TTC549 (cell line): ENCODE results near the gene FPR1.
"Not testable (repeated sequence)": the region's sequence is repeated elsewhere in the genome, so short reads cannot be mapped to it uniquely, and the experiment has no call there.

ENCODE experiments used
- FAIRE-seq: peaks from 2 replicates; lab custom pipeline; 2012; peaks lifted over from hg19 to GRCh38; lab: Jason Lieb, UNC

Gene FPR1

DNA sequence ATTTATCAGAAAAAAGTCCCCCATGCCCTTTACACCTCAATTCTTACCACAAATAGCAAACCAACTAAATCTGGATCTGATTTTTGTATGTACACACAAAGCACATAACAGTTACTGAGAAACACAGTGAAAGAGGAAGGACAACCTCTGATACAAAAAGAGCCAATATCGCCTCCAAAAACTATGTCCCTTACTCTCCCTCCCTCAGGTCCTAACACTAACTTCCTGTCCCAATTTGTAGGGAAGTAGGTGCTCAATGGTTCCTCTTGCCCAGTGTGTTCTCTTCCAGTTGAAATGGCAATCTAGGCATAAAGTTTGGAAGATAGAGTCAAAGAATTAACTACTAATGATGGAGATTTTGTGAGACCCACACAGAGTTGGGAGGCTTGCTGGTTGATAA is 27.5 kb upstream of the FPR1 start:
- FAIRE-seq, result no peak

DNA sequence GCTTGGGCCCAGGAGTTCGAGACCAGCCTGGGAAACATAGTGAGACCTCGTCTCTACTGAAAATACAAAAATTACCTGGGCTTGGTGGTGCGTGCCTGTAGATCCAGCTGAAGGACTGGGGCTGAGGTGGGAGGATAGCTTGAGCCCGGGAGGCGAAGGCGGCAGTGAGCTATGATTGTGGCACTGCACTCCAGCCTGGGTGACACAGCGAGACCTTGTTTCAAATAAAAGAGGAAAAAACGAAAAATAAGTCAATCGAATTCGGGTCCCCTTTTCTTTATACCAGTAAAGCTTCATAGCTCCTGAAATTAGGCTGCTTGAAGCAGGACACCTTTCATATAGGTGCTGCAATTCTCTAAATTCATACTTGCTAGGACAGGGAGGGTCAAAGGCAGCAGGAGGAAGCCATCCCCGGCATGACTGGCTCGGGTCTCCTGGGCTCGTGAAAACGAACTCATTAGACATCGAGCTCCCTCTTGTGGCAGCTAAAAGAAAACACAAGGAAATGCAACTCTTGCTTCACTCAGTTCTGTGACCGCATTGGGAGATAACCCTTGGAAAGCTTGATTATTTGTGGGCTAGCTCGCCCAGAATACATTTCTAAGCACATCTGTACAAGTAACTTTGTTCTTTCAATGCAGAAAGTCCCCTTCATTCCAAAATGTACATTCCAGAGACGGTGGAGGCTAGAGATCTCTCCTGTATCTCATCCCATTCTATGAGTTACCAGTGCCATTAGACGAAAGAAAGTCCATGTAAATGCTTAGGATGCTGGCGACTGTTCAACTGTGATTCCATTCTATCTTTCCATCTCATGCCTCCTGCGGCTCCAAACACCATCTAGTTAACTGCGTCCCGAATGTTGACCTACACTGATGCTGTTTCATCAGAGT is 26.1 kb upstream of the FPR1 start:
- FAIRE-seq, result peak; percentile 85

DNA sequence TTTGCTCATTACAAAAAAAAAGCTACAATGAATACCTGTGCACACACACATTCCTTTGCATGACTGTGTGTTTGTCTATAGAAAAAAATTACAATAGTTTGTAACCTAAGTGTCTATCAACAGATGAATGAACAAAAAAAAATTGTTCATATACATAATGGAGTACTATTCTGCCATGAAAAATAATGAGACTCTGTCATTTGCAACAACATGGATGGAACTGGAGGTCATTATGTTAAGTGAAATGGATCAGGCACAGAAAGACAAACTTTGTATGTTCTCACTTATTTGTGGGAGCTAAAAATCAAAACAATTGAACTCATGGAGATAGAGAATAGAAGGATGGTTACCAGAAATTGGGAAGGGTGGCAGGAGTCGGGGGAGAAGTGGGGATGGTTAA is 24.9 kb upstream of the FPR1 start:
- FAIRE-seq, result not testable (repeated sequence)

DNA sequence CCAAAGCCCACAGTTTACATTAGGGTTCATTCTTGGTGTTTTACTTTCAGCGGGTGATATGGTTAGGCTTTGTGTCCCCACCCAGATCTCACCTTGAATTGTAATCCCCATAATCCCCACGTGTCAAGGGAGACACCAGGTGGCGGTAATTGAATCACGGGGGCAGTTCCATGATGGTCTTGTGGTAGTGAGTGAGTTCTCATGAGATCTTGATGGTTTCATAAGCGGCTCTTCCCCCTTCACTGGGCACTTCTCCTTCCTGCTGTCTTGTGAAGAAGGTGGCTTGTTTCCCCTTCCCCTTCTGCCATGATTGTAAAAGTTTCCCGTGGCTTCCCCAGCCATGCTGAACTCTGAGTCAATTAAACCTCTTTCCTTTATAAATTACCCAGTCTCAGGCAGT is 21.3 kb upstream of the FPR1 start:
- FAIRE-seq, result no peak

DNA sequence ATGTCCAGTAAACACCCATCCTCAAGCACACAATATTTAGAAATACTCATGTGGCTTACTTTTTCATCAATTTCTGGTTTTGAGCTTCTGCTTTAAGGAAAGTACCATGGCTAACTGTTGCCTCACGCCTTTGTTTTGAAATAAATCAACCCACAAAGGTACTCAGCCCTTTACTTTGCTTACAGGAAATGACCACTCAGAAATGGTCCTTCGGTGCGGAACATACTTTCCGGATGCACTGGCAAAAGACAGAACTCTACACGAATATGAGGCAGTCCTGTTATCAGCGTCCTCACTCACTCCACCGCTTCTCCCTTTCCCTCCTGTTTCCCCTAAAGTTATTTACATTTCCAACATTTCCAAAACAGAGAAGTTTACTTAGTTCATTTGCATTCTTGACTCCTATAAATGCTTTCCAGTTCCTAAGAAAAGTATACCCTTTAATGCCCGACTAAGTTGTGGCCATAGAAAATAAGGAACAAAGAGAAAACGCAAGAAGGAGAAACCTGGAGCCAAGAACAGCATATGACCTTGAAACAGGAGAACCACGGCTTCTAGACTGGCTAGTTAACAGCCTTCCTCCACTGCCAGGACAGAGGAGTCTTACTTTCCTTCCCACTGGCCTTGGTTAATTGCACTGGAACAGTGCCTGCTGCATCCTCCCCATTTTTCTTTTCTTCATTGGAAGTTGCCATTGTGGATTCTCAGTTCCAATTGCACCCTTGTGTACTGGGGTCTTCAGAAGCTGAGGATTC is 19.9 kb upstream of the FPR1 start:
- no peak for FAIRE-seq

DNA sequence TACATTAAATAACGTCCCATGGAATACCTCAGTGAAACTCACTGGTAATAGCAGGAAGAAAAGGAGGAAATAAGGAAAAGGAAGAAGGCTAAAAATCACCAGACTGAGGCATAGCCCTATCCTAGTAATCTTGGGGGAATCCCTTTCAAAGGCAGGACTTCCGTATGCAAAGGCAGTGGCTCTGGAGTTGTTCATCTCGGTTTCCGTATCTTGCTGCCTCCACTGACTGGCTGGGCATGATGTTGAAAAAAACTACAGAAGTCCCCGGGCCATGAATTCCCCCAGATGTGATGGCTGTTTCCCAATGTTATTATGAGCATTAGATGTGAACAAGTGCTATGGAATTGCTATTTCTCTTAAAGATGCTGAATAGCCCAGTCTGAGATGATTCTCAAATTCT is 14.8 kb upstream of the FPR1 start:
- FAIRE-seq, result no peak

DNA sequence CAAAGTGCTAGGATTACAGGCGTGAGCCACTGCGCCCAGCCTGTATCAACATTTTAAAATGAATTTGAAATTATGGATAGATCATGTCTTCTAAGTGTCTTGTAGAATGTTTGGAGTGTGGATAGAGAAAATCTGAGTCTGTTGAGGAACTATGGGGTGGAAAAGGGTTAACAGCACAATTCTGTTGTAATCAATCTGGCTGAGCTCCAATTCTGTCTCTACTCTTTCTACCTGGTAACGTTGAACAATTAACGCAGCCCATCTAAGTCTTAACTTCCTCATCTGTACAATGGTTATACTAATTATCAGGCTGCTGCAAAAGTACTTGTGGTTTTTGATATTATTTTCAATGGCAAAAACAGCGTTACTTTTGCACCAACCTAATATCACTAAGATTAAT is 13.4 kb upstream of the FPR1 start:
- FAIRE-seq, result no peak

DNA sequence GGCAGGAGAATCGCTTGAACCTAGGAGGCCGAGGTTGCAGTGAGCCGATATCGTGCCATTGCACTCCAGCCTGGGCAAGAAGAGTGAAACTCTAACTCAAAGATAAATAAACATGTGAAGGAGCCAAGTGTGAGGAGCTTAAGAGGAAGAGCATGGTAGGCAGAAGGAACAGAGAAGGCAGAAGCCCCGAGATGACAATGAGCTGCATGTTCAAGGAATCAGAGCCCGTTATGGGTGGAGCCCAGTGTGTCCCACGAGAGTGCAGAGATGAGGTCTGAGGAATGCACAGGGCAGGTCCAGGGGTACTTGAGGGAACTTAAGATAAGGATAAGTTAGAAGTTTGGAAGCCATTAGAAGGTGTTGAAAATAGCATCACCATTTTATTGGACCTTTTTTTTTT is 10.0 kb upstream of the FPR1 start:
- FAIRE-seq, result no peak

DNA sequence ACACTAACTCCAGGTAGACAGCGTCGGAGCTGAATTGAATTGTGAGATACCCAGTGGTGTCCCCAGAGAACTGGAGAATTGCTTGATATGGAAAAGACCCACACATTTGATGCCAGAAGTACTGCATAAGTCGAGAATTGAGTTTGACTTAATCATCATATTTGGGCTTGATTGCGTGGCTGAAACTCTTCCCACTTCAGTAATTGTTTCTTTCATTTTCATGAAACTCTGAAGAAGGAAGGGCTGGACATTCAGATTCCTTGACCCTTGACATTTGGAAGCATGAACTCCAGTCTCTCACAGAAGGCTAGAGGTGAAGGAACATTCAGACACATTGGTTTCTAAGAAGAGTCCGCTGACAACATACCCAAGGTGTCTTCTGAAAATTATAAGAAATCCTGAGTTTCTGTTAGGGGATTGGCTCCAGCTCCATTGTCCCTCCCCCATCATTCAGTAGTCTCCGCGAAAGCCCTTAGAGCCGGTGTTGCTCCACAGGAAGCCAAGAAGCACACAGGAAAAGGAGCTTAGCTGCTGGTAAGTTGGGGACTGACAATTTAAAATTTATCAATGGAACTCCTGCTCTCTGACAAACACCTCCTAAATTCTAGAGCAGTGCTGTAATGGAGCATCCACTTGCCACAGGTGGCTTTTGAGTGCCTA is 9.1 kb upstream of the FPR1 start, which contains the start of gene FPR2:
Gene FPR2, plus strand, starts transcription at position 484 of the 660 bp plus-strand sequence. CDS start 7,479 bp downstream, outside the sequence.
- no peak for FAIRE-seq

DNA sequence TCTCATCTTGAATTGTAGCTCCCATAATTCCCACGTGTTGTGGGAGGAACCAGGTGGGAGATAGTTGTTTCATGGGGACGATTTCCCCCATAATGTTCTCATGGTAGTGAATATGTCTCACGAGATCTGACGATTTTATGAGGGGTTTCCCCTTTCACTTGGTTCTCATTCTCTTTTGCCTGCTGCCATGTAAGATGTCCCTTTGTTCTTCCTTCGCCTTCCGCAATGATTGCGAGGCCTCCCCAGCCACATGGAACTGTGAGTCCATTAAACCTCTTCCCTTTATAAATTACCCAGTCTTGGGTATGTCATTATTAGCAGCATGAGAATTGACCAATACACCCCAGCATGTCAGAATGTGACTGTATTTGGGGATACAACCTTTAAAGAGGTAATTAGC is 3.9 kb upstream of the FPR1 start:
- no peak for FAIRE-seq

DNA sequence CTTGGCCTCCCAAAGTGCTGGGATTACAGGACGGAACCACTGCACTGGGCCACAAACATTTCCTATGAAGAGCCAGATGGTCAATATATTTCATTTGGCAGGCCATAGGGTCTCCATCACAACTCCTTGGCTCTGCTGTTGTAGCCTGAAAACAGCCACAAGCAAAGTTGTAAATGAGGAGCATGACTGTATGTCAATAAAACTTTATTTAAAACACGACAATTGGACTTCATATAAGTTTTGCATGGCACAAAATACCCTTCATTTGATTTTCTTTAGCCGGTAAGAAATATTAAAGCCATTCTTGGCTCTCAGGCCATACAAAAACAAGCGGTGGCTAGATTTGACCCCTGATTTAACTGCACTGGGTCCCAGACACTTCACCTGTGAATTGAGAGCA is 3.1 kb upstream of the FPR1 start:
- no peak for FAIRE-seq

DNA sequence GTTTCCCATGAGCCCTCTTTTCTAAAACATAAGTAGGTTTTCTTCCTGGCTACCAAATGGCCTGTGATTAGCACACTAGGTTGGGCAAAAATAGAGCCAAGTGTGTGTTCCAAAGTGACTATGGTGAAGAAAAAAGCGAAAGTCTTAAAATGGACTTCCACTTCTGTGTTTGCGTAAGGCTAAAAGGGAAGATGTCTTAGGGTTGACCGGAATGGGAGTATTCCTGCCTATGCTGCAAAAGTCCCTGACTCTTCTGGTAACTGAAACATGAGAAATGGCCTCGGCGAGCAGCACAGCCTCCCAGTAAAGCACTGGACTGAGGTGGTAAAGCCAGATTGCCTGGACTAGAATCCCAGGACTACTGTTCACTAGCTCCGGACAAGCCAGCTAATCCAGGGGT is 2.4 kb upstream of the FPR1 start:
- no peak for FAIRE-seq

DNA sequence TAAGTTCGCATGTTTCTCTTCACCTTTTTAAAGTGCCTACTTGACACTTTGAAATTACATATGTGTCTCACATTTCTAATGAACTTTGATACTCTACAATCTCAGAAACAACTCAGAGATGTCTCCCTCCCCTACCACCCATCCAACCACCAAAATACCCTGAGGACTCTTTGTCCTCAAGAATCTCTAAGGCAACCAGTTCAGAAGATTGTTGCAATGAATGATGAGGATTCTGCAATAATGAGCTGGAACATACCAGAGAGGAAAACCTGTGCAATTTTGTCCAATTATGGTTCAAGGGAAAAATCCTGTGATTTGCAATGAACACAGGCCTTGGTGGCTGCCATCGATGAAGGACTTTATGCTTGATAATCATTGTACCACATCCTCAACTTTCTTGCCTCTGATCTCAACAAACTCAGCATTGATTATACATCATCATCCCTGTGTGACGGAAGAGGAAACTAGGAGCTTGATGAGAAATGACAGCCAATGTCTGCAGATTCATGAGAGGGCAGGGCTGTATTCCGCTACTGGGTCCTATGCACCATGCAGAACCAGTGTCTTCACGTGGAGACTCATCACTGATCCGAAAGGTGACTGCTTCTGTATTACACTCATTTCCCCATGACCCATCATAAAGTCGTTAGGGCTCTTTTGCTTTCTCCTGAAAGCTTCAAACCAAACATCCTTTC is 1.1 kb downstream of the FPR1 start:
- FAIRE-seq, result no peak

DNA sequence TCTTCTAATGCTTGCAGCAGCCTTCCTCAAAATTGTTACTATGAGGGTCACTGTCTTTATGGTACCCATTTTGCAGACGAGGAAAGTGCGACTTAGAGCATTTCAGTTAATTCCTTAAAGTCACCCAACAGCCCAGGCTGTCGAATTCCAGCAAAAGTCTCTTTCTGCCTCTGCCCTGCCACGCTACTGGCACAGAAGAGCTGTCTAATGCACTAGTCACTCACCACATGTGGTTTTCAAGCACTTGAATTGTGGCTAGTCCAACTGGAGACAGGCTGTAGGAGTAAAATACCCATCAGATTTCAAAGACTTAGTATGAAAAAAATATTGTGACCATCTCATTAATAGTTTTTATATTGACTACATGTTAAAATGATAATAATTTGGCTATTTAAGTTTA is 1.7 kb downstream of the FPR1 start:
- no peak for FAIRE-seq

DNA sequence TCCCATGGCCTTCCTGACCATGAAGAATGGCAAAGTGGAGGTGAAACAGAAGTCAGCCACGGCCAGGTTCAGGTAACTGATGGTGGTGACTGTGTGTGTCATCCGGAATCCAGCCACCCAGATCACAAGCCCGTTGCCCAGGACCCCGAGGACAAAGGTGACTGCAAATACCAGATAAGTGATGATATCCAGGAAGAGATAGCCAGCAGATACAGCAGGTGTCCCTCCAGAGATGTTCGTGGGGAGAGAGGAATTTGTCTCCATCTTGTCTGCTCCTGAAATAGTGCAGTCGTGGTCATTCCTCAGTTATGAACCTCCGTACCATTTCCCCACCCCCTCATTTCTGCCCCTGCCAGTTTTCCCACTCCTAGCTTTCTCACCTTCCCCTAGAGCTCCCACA is 4.9 kb downstream of the FPR1 start:
- FAIRE-seq, result no peak

DNA sequence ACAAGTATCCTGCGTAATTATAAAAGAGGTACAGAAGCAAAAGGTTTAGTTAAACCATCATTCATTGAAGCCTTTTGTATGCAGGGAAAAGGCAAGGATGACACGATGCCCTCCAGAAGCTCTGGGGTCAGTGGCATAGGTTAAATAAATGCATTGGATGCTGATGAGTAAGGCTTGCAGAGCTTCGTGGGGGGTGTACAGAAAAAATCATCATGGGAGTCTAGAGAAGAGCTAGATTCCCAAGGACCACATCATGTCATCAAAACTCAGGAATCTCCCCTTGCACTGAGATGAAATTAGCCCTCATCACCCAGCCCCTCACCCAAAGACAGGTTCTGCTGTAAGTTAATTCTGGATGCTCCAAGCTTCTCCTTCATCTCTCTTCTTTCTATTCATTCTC is 8.3 kb downstream of the FPR1 start:
- no peak for FAIRE-seq

DNA sequence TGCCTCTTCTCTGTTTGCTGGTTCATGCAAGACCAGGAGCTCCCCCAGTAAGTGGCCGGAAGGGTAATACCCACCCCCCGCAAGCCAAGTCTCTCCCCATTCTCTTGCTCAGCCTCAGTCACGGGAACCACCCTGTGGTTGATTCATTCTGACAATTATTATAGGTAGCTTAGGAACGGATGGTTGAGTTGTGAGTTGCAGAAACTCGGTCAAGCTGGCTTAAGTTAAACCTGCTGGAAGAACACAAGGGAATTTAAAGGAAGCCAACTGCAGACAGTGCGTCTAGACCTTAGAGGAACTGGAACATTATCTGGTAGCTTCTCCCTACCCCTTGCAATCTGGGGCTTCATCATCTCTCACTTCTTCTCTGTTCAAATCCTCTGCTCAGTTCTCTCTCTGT is 8.9 kb downstream of the FPR1 start:
- FAIRE-seq, result no peak

DNA sequence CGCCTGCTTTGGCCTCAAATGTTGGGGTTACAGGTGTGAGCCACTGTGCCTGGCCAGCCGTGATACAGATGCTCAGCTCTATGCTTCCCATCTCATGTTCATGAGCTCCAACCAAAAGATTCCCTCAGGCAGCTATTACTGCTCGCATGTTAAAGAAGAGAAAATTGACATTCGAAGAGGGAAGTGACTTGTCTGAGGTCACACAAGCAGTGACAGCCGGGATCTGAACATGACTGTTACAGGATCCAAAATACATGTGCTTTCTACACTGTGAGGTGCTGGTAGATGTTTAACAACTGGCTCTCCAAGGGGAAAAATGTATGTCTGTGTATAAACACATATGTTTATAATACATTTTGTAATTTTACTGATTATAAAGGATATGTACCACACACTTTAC is 11.3 kb downstream of the FPR1 start:
- no peak for FAIRE-seq

DNA sequence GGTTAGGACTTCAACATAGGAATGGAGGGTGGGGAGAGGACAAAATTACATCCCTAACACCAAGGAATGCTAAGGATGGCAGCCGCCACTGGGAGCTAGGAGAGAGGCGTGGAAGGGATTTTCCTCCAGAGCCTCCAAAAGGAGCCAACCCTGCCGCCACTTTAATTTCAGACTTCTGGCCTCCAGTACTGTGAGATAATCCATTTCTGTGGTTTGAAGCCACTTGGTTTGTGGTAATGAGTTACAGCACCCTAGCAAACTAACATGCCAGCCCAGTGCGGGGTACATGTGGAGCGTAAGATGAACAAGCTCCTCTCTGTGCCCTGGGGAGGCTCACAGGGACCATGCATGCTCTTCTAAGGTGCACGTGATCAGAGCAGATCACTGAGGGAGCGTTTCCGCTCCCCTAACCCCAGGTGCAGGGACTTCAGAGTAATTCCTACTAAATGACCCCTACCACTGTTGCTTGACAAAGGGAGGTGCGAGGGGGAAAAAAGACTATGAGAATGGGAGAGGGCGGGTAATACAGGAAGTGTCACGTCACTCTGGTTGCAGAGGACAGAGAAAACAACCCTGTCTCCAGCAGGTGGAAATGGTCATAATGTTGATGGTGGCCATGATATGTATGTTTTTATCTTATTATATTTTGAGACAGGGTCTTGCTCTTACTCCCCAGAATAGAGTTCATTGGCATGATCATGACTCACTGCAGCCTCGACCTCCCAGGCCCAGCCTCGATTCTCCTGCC is 12.0 kb downstream of the FPR1 start:
- FAIRE-seq, result no peak

DNA sequence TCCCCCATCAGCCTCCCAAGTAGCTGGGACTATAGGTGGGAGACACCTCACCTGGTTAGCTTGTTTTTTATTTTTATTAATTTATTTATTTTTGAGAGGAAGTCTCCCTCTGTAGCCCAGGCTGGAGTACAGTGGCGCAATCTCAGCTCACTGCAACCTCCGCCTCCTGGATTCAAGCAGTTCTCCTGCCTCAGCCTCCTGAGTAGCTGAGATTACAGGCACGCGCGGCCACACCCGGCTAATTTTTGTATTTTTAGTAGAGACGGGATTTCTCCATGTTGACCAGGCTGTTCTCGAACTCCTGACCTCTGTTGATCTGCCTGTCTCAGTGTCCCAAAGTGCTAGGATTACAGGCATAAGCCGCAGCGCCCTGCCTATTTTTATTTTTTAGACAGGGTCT is 13.2 kb downstream of the FPR1 start:
- FAIRE-seq, result not testable (repeated sequence)

DNA sequence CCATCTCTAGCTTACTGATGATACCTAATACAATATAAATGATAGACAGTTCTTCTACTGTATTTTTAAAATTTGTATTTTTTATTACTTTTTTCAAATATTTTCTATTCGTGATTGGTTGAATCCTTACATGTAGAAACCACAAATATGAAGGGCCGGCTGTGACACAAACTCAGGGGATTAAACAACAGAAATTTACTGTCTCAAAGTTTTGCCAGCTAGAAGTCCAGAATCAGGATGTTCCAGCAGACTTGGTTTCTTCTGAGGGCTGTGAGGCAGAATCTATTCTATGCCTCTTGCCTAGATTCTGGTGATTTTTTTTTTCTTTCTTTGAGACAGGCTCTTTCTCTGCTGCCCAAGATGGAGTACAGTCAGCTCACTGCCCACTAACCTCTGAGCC is 13.8 kb downstream of the FPR1 start:
- FAIRE-seq, result no peak

DNA sequence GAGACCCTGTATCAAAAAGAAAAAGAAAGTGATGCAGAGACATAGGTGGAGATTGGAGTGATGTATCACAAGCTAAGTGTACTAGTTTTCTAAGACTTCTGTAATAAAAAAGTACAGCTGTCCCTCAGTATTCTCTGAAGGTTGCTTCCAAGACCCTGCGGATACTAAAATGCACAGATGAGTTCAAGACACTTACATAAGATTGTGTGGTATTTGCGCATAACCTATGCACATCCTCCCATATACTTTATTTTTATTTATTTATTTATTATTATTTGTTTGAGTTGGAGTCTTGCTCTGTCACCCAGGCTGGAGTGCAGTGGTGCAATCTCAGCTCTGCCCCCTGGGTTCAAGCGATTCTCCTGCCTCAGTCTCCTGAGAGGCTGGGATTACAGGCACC is 14.3 kb downstream of the FPR1 start:
- no peak for FAIRE-seq
